ENCODE data around the gene SCAP. TPM values are rescaled to one million over a fixed set of nuclear protein-coding genes. Genes with fewer than 3 reads are reported as not detected.

The SCAP gene
- total RNA-seq, 1 donor from 2014 or later = 84.3 TPM

- Mint-ChIP-seq H3K4me1 (no peaks in the 10 kb centered on the region), H3K4me3 (no peak overlapping the region), H3K27ac (no peak overlapping the region), H3K36me3 (ENCODE audit: low read depth) (peaks cover 75% of the 10 kb centered on the region), H3K27me3 (no peaks in the 10 kb centered on the region), H3K9me3 (no peaks in the 10 kb centered on the region)
- DNase-seq = no peak
- POLR2A ChIA-PET = no interaction called here
- no peak for TF ChIP-seq CTCF (IDR thresholded peaks at IDR 0.05)
- CTCF ChIA-PET = no interaction called here
- intact Hi-C loops (cut with micrococcal nuclease) = no loop called here
- ATAC-seq (ENCODE audit: low read depth) = no peak
Measured at GRCh38 chr3:47434849-47435248, 40.9 kb downstream of the SCAP start.

GRCh38 chr3:47433796-47434195 is 41.9 kb downstream of the SCAP start:
- Mint-ChIP-seq H3K27ac (no peak overlapping the region), H3K4me3 (no peak overlapping the region), H3K27me3 (no peaks in the 10 kb centered on the region), H3K4me1 (no peaks in the 10 kb centered on the region), H3K36me3 (ENCODE audit: low read depth) (peaks cover 71% of the 10 kb centered on the region), H3K9me3 (no peaks in the 10 kb centered on the region)
- intact Hi-C loops (cut with micrococcal nuclease) = no loop called here
- POLR2A ChIA-PET = no interaction called here
- ATAC-seq (ENCODE audit: low read depth) (no peak), DNase-seq (no peak)
- CTCF ChIA-PET = no interaction called here
- no peak for TF ChIP-seq CTCF (IDR thresholded peaks at IDR 0.05)

- H3K9me3 Mint-ChIP-seq = no peaks in the 10 kb centered on the region
Measured at GRCh38 chr3:47432673-47433072, 43.1 kb downstream of the SCAP start.

GRCh38 chr3:47431225-47431624 is 44.5 kb downstream of the SCAP start:
- ChIA-PET POLR2A (no interaction called here), CTCF (no interaction called here)
- no peak for TF ChIP-seq CTCF (IDR thresholded peaks at IDR 0.05)
- H3K4me3 Mint-ChIP-seq = no peak overlapping the region
- H3K36me3 Mint-ChIP-seq (ENCODE audit: low read depth) = peaks cover 69% of the 10 kb centered on the region
- intact Hi-C loops (cut with micrococcal nuclease) = no loop called here
- no peaks in the 10 kb centered on the region for H3K27me3 Mint-ChIP-seq
- no peaks in the 10 kb centered on the region for H3K9me3 Mint-ChIP-seq
- ATAC-seq (ENCODE audit: low read depth) (no peak), DNase-seq (no peak)
- H3K4me1 Mint-ChIP-seq = no peaks in the 10 kb centered on the region
- H3K27ac Mint-ChIP-seq = no peak overlapping the region

More at GRCh38 chr3:47432673-47433072, 43.1 kb downstream of the SCAP start:
- H3K36me3 Mint-ChIP-seq (ENCODE audit: low read depth) = peaks cover 68% of the 10 kb centered on the region
- ATAC-seq (ENCODE audit: low read depth) = no peak
- intact Hi-C loops (cut with micrococcal nuclease) = no loop called here
- H3K4me1 Mint-ChIP-seq = no peaks in the 10 kb centered on the region
- no peak for TF ChIP-seq CTCF (IDR thresholded peaks at IDR 0.05)
- ChIA-PET CTCF (no interaction called here), POLR2A (no interaction called here)
- H3K27ac Mint-ChIP-seq = no peak overlapping the region
- no peaks in the 10 kb centered on the region for H3K27me3 Mint-ChIP-seq
- no peak overlapping the region for H3K4me3 Mint-ChIP-seq
- no peak for DNase-seq

- no peaks in the 10 kb centered on the region for H3K4me1 Mint-ChIP-seq
- no peak overlapping the region for H3K4me3 Mint-ChIP-seq
- H3K9me3 Mint-ChIP-seq = no peaks in the 10 kb centered on the region
- no peak overlapping the region for H3K27ac Mint-ChIP-seq
- ChIA-PET CTCF (no interaction called here), POLR2A (interaction anchor here (0.6 kb wide), 1 partner anchor 1392 kb away, joined by 4 read pairs; no protein-coding TSS in a partner anchor)
- ATAC-seq (ENCODE audit: low read depth) (no peak), DNase-seq (no peak)
- H3K36me3 Mint-ChIP-seq (ENCODE audit: low read depth) = peaks cover 70% of the 10 kb centered on the region
- no peak for TF ChIP-seq CTCF (IDR thresholded peaks at IDR 0.05)
- H3K27me3 Mint-ChIP-seq = no peaks in the 10 kb centered on the region
- intact Hi-C loops (cut with micrococcal nuclease) = no loop called here
Measured at GRCh38 chr3:47430606-47431005, 45.1 kb downstream of the SCAP start.
